Measurements from ENCODE around the gene MPV17L2. TPM values are rescaled to one million over a fixed set of nuclear protein-coding genes. Genes with fewer than 3 reads are reported as not detected.

Gene MPV17L2
- total and polyA plus RNA-seq, 2 experiments from 2014 or later = 22.4 to 31.8 TPM

DNA sequence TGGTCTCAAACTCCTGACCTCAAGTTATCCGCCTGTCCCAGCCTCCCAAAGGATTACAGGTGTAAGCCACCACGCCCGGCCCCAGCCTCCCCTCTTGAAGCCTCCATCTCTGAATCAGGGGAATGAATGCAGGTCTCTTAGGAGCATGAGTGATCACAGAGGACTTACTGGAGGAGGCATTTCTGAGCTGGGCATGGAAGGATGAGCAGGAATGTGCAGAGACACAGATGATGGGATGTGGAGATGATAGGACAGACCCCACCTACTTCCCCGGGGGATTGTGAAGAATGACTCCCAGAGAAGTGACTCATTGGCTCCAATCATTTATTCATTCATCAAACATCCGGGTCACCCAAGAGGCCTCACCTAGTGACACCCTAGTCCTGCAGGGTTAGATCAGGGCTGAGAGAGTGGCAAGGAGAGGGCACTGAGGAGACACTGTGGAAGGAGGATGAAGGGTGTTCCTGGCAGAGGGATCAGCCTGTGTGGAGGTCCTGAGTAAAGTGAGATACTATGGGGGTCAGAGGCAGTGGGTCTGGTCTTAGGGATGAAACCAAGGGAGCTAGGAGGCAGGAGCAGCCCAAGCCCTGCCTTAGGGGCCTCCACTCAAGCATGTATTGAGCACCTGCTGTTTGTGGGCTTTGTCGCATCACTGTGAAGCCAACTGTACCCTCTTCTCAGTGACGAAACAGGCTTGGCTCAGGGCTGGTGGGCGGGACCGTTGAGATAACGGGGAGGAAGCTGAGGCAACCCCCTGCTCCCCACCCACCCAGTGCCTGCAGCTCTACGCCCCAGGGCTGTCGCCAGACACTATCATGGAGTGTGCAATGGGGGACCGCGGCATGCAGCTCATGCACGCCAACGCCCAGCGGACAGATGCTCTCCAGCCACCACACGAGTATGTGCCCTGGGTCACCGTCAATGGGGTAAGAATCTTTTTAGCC lies 16.4 kb upstream of the MPV17L2 start:
- WGBS (ENCODE audit: low lambda C conversion rate, missing lambda C conversion rate) = 92% methylated on average over 19 of the region's 19 CpGs
- H3K79me2 ChIP-seq = no peaks in the 10 kb centered on the region
- no peak overlapping the region for H3K4me3 ChIP-seq
- H3K27me3 ChIP-seq = no peaks in the 10 kb centered on the region
- H2AFZ ChIP-seq = no peak overlapping the region
- no peak overlapping the region for H3K27ac ChIP-seq
- no peak overlapping the region for H3K4me2 ChIP-seq
- H3K9me2 ChIP-seq (replicated peaks; ENCODE audit: insufficient read depth) = no peaks in the 10 kb centered on the region
- no peaks in the 10 kb centered on the region for H3K9me3 ChIP-seq (ENCODE audit: low read depth)
- H4K20me1 ChIP-seq (ENCODE audit: insufficient read depth, poor library complexity, severe bottlenecking) = no peaks in the 10 kb centered on the region
- H3K4me1 ChIP-seq (ENCODE audit: insufficient read depth) = peaks cover 6% of the 10 kb centered on the region
- TF ChIP-seq, protein P1, sequence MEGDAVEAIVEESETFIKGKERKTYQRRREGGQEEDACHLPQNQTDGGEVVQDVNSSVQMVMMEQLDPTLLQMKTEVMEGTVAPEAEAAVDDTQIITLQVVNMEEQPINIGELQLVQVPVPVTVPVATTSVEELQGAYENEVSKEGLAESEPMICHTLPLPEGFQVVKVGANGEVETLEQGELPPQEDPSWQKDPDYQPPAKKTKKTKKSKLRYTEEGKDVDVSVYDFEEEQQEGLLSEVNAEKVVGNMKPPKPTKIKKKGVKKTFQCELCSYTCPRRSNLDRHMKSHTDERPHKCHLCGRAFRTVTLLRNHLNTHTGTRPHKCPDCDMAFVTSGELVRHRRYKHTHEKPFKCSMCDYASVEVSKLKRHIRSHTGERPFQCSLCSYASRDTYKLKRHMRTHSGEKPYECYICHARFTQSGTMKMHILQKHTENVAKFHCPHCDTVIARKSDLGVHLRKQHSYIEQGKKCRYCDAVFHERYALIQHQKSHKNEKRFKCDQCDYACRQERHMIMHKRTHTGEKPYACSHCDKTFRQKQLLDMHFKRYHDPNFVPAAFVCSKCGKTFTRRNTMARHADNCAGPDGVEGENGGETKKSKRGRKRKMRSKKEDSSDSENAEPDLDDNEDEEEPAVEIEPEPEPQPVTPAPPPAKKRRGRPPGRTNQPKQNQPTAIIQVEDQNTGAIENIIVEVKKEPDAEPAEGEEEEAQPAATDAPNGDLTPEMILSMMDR (IDR thresholded peaks at IDR 0.05; ENCODE audit: poor library complexity) = no peak
- TF ChIP-seq EZH2phosphoT487 (IDR thresholded peaks at IDR 0.05; ENCODE audit: low read depth, severe bottlenecking, unreplicated experiment) = no peak
- TF ChIP-seq EZH2 (IDR thresholded peaks at IDR 0.05; ENCODE audit: borderline replicate concordance) = no peak
- DNase-seq (ENCODE audit: low spot score) = no peak
- no peaks in the 10 kb centered on the region for H3K36me3 ChIP-seq (replicated peaks; ENCODE audit: insufficient read depth, low read depth)

DNA sequence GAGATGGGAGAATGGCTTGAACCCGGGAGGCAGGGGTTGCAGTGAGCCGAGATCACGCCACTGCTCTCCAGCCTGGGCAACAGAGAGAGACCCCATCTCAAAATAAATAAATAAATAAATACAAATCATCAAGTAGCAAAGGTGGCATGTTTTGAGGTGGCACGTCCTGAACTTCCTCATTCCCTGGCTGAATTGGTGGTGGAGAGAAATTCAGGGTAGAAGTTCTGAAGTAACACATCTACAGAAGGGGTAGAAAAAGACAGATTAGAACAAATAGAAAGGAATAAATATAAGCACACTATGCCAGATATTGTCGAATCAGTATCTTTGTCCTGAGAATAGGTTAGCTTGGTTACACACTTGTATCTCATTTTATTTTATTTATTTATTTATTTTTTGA lies 13.1 kb upstream of the MPV17L2 start:
- Histone ChIP-seq H2AFZ (no peak overlapping the region), H3K79me2 (no peaks in the 10 kb centered on the region), H3K9me2 (replicated peaks; ENCODE audit: insufficient read depth) (no peaks in the 10 kb centered on the region), H4K20me1 (ENCODE audit: insufficient read depth, poor library complexity, severe bottlenecking) (no peaks in the 10 kb centered on the region), H3K36me3 (replicated peaks; ENCODE audit: insufficient read depth, low read depth) (no peaks in the 10 kb centered on the region), H3K4me3 (no peak overlapping the region), H3K4me1 (ENCODE audit: insufficient read depth) (no peaks in the 10 kb centered on the region), H3K9me3 (ENCODE audit: low read depth) (no peaks in the 10 kb centered on the region), H3K27ac (no peak overlapping the region), H3K4me2 (no peak overlapping the region), H3K27me3 (no peaks in the 10 kb centered on the region)
- TF ChIP-seq, protein P1 (IDR thresholded peaks at IDR 0.05; ENCODE audit: poor library complexity) = no peak
- no peak for TF ChIP-seq EZH2 (IDR thresholded peaks at IDR 0.05; ENCODE audit: borderline replicate concordance)
- TF ChIP-seq EZH2phosphoT487 (IDR thresholded peaks at IDR 0.05; ENCODE audit: low read depth, severe bottlenecking, unreplicated experiment) = no peak
- WGBS (ENCODE audit: low lambda C conversion rate, missing lambda C conversion rate) = 90% methylated on average over 5 of the region's 5 CpGs
- no peak for DNase-seq (ENCODE audit: low spot score)

DNA sequence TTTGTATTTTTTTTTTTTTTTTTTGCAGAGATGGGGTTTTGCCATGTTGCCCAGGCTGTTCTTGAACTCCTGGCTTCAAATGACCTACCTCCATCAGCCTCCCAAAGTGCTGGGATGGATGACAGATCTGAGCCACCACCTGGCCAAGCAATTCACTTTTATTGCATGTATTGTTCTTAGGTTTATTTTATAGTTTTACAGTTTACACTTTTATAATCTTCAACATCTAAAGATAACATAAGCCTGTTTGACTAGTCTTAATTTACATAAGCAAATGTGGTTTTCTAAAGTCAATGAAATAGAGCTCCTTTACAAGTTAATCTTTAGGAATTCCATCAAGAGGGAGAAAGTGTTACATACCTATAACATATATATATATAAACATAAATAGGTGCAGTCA lies 9.5 kb upstream of the MPV17L2 start:
- Histone ChIP-seq H3K27ac (no peak overlapping the region), H3K36me3 (replicated peaks; ENCODE audit: insufficient read depth, low read depth) (no peaks in the 10 kb centered on the region), H3K79me2 (no peaks in the 10 kb centered on the region), H3K27me3 (no peaks in the 10 kb centered on the region), H3K4me3 (no peak overlapping the region), H2AFZ (no peak overlapping the region), H3K4me2 (no peak overlapping the region), H3K9me3 (ENCODE audit: low read depth) (no peaks in the 10 kb centered on the region), H3K4me1 (ENCODE audit: insufficient read depth) (no peaks in the 10 kb centered on the region), H3K9me2 (replicated peaks; ENCODE audit: insufficient read depth) (no peaks in the 10 kb centered on the region), H4K20me1 (ENCODE audit: insufficient read depth, poor library complexity, severe bottlenecking) (no peaks in the 10 kb centered on the region)
- TF ChIP-seq, protein P1 (IDR thresholded peaks at IDR 0.05; ENCODE audit: poor library complexity) = no peak
- peak; percentile 76 for TF ChIP-seq EZH2phosphoT487 (IDR thresholded peaks at IDR 0.05; ENCODE audit: low read depth, severe bottlenecking, unreplicated experiment)
- TF ChIP-seq EZH2 (IDR thresholded peaks at IDR 0.05; ENCODE audit: borderline replicate concordance) = no peak
- DNase-seq (ENCODE audit: low spot score) = no peak
